GM18498 (cell line): ENCODE data around the gene OR8D4.
"Not testable (repeated sequence)": the region's sequence is repeated elsewhere in the genome, so short reads cannot be mapped to it uniquely, and the experiment has no call there.

Experiments used
- ATAC-seq: cut with Tn5 transposase; IDR thresholded peaks from one replicate; pipeline ENCODE4 v1.9.1; 2021; ENCODE audit warnings: mild to moderate bottlenecking, moderate library complexity; ENCODE audit not compliant: unreplicated experiment

Gene OR8D4

DNA sequence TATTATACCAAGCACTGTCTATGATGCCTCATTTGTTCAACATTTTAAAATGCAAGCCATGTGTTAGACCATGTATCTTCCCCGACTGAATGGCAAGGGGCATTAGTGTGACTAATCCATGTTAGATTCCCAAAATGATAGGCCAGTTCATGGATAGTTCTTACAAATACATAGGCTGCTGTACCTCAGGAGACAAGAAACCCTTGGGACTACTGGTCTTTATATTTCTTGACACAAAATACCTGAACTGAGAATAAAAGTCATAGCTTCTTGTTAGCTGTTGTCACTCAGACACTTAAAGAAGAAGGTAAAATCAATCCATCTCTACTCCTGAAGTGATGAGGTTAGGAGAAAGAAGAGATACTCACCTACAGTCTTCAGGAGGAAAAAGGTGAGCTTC lies at the start of gene OR8D4:
OR8D4 (plus strand) TSS at position 301 of the 400 bp plus-strand sequence. CDS start 4,265 bp downstream, outside the sequence.
- no peak for ATAC-seq

DNA sequence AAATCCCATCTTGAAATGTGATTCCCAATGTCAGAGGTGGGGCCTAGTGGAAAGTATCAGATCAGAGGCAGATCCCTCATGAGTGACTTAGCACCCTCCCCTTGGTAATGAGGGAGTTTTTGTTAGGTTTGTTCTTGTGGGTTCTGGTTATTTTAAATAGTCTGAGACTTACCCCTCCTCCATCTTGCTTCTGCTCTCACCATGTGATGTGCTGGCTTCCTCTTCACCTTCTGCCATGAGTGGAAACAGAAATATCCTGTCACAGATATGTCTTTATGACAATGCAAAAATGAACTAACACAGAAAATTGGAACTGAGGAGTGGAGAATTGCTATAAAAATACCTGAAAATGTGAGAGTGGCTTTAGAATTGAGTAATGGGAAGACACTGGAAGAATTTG lies 49.6 kb upstream of the OR8D4 start:
- no peak for ATAC-seq

DNA sequence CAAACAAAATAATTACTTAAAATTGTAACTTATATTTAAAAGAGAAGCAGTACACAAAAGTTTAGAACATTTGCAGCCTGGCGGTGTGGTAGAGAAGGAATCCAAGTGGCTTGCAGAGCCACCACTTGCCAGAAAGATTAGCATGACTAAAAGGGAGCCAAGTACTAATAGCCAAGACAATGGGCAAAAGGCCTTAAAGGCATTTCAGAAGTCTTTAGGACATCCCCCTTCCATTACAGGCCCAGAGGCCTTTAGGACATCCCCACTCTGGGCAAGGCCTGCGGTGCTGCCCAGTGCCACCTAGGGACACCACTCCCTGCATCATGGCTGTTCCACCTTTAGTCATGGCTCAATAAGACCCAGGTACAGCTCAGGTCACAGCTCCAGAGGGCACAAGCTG lies 48.9 kb upstream of the OR8D4 start:
- ATAC-seq, result no peak

DNA sequence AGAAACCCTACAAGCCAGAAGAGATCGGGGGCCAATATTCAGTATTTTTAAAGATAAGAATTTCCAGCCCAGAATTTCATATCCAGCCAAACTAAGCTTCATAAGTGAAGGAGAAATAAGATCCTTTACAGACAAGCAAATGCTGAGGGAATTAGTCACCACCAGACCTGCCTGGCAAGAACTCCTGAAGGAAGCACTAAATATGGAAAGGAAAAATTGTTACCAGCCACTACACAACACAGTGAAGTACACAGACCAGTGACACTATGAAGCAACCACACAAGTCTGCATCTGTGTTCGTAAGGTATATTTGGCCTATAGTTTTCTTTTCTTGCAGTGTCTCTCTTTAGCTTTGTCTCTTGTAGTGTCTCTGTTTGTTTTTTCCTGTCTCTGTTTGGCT lies 45.5 kb upstream of the OR8D4 start:
- ATAC-seq, result no peak

DNA sequence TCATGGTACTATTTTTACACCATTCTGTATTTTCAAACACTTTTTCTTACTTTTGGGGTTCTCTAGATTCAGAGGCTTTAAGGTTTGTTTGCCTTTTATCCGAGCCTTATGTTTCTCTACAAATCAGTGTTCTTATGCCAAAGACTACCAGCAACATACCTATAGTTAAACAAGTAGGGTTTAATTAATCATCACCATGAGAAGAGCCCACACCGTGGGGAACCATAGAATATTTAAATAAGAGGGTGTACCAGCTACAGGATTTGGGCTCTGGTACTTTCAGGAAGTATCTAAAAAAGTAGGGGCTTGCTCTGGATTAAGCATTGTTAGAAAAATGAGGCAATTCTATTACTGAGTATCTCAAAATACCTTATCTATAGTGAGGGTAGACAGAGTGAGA lies 42.2 kb upstream of the OR8D4 start:
- ATAC-seq, result no peak

DNA sequence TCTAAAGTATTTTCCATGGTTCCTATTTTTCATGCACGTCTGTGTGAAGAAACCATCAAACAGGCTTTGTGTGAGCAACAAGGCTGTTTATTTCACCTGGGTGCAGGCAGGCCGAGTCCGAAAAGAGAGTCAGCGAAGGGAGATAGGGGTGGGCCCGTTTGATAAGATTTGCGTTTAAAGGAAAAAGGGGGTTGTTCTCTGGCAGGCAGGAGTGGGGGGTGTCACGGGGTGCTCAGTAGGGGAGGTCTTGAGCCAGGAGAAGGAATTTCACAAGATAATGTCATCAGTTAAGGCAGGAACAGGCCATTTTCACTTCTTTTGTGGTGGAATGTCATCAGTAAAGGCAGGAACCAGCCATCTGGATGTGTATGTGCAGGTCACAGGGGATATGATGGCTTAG lies 36.7 kb upstream of the OR8D4 start:
- not testable (repeated sequence) for ATAC-seq

DNA sequence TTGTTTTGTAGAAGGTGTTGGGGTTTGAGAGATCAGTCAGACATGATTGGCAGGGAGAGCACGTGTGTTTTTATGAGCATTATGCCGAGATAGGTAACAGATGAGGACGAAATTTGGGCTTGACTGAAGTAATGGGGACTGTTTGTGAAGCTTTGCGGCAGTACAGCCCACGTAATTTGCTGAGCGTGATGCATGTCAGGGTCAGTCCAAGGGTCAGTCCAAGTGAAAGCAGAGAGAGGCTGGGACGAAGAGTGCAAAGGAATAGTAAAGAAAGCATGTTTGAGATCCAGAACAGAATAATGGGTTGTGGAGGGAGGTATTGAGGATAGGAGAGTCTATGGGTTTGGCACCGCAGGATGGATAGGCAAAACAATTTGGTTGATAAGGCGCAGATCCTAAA lies 34.2 kb upstream of the OR8D4 start:
- ATAC-seq, result not testable (repeated sequence)

DNA sequence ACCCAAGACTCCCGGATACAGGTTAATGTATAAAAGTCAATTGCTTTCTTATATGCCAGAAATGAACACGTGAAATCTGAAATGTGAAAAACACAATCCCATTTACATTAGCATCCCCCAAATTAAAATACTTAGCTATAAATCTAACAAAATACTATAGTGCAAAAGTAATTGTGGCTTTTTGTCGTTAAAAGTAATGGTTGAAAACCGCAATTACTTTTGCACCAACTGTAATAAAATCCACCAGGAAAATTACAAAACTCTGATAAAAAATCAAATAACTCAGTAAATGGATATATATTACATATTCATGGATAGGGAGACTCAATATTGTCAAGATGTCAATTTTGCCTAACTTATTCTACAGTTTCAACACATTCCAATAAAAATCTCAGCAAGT lies 21.1 kb upstream of the OR8D4 start:
- ATAC-seq, result no peak

DNA sequence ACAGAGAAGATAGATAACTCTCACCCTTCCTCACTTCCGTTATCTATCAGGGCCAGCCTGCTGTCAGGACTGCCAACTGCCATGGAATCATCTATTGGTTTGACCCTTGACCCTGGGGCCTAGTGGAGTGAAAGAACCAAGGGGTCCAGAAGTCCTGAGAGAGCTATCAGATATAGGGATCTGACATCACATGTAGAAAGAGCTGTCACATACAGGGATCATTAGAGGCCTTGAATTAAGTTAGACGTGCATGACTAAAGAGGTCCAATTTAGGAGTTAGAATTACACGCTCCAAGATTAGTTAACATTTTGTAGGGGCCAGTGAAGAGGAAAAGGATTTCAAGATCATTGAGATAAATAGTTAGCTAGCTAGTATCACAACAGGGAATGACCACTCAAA lies 16.4 kb upstream of the OR8D4 start, which contains the start of gene TMEM225:
TMEM225 (minus strand) TSS at position 101 of the 400 bp plus-strand sequence. CDS start 245 bp downstream, outside the sequence.
- no peak for ATAC-seq

DNA sequence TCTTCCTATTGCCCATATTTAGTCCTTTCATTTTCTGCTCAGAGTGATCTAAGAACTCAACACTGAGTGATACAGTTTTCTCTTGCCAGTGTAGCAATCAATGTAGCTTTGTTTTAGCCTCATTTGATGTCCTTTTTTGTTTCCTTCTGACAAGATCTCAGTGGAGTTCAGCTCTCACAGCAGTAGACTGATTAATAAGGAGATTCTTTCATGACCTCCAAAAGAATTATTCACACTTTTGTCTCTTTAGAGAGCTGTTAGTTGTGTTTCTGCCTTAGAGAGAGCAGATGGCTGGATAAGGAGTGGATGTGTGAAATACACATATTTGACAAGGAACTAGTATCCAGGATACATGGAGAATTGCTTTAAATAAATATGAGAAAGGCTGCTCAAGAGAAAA lies 9.9 kb upstream of the OR8D4 start:
- no peak for ATAC-seq

DNA sequence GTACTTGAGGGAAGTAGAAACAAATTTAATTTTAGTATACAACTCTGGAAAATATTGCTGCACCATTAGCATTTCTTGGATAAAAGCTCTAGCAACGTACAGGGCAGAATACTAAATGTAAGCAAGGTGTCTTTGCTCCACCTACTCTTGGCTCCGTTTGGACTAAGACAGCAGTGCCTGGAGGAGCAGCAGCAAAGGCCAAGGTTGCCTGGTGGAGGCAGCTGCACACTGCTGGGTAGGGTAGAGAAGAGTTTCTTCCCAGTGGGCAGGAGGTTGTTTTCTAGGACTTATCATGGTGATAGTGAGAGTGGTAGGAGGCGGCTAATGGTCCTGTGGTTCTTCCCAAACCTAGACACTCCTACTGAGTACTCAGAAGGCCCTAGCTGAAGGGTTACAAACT lies 2.2 kb upstream of the OR8D4 start:
- ATAC-seq, result no peak

DNA sequence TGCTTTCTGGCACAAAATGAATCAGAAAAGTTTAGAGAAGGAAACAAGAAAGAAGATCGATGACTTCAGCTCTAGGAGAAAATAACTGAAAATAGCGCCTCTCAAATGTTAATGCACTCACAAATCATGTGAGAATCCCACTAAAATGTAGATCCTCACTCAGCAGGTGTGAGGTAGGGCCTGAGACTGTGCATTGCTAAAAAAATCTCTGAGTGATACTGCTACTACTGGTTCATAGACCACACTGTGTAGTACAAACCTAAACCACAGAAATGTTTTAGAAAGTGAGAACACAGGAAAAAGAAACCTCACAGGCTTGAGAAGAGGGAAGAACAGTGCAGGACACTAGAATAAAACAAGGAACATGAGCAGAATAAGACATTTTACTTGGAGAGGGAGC lies 2.0 kb downstream of the OR8D4 start:
- ATAC-seq, result no peak

DNA sequence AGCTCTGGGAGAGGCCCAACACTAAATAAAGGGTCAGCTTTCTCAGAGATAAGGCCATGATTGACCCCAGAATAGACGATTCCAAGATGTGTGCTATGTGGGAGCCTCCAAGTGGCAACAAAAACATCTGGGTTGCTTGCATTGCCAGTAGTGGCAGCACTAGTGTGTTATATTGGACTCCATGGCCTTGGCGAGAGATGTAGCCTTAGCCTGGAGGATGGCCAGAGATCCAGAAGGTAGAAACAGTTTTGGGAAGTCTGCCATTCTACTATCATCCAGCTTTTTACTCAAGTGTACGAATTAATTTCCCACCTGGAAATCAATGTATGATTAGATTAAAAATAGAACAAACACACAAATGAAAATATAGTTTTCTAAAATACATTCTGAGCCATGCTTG lies 3.0 kb downstream of the OR8D4 start:
- ATAC-seq, result no peak

DNA sequence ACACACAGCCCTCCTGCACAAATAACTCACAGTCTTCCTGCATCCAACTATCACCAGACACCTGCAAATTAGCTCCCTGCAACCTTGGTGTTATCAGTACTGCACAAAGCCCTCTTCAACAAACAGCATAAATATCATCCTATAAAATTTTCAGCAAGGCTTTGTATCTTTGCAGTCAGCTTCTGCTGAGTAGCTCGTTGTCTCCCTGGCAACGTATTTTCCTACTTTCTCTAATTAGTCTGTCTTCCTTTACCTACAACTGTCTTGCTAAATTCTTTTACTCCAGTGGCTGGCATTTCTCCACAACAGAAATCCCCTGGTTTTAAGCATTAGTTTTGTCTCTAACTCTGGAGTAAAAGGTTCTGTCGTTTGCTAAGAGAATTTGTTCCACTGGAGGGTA lies 3.9 kb downstream of the OR8D4 start:
- ATAC-seq, result no peak

DNA sequence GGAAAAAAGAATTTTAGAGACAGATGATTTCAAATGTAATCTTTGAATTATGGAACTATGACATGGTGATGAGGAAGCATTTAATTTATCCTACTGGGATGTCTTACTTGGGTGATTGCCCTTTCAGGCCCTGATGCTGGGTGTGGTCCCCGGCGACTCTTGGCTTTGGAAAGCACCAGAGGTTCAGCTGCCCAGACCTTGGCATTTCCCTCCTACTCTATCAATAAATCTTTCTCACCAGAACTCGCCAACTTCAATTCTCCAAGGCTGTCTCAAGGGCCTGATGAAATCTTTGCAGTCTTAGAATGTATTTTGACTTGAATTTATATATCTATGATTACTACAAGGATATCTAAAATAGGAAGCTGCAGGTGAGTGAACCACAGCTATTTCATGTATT lies 19.0 kb downstream of the OR8D4 start:
- no peak for ATAC-seq

DNA sequence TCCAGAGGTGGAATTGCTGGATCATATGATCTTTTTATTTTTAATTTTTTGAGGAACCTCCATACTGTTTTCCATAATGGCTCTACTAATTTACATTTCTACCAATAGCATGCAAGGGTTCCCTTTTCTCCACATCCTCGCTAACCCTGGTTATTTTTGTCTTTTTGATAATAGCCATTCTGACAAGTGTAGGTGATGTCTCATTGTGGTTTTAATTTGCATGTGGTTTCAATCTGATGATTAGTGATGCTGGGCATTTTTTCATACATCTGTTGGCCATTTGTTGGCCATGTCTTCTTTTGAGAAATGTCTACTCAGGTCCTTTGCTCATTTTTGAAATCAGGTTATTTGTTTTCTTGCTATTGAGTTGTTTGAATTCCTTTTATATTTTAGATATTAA lies 22.1 kb downstream of the OR8D4 start:
- ATAC-seq, result no peak

DNA sequence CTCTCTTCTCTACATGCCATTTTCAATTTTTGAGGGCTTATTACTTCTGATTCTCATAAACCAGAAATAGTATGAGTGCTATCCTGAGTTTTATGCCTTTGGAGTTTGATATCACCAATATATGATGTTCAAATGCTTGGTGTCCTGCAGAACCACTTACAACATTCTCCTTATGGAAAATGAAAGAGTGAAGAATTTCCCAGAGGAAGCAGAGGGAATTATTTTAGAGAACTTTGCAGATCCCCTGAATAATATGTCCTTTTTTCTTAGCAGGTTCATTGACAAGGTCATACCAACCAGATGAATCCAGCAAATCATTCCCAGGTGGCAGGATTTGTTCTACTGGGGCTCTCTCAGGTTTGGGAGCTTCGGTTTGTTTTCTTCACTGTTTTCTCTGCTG lies 37.4 kb downstream of the OR8D4 start, which contains the start of gene OR4D5:
OR4D5 (plus strand) TSS at position 301 of the 400 bp plus-strand sequence; CDS start at position 301, 0 bp downstream.
- no peak for ATAC-seq

DNA sequence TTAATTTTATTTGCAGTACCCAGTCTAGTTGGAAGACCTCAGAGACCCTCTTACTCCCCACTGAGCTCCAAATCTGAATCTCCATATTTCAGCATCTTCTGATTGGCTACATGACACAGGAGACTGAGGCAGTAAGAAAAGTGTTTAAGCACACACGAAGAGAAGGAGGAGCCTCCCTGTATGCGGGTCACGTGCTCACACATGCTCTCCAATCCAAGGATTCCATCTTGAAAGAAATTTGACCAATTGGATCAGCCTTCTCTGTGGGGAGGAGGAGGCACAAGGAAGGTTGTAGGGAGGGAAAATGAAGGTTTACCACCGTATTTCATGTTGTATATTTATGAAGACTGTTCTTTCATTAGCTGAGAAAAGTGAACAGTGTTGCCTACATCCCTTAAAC lies 40.4 kb downstream of the OR8D4 start:
- no peak for ATAC-seq

DNA sequence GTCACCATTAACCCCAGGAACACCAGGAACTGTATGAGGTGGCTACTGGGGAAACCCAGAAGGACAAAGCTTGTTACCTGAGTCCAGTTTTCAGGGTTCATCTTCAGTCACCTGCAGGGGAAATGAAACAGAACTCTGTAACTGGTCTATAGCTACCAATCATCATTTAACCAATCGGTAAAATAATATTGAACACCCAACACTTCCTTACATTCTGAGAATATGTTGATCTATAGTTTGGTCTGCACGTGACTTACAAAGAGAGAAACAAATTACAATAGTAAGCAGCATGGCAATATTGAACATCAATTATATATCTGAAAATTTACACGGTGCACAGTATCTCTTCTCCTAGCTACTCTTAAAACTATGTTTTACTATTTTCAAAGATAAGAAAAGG lies 41.8 kb downstream of the OR8D4 start, which contains the start of gene OR6T1:
OR6T1 (minus strand) TSS at position 101 of the 400 bp plus-strand sequence; CDS start at position 101, 0 bp downstream.
- no peak for ATAC-seq

DNA sequence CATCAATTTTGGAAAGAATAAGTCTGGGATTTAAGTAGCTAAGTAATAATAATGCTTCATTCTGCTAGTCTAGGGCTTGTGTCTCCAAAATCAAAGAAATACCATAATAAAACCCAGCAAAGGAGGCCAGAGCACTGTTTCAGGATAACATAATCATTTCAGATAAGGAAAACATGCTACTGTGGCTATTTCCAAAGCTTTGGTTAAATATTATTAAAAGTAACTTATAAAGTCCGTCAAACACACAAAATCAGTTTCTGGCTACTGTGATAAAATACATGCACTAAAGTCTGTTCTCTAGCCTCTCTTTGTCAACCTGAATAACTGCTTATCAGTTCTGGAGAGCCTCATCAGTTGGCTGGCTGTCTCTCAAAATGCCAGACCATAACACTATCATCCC lies 43.2 kb downstream of the OR8D4 start:
- ATAC-seq, result no peak

DNA sequence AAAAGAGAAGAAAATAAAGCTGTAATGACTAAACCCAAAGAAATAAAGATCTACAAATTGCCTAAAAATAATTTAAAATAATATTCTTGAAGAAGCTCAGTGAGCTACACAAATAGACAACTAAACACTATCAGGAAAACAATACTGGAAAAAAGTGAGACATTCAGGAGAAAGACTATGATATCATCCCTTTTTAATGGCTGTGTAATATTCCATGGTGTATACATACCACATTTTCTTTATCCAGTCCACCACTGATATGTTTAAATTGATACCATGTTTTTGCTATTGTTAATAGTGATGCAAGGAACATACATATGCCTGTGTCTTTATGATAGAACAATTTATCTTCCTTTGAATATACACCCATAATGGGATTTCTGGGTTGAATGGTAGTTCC lies 54.8 kb downstream of the OR8D4 start:
- no peak for ATAC-seq
